MM.1S (cell line): ENCODE results near the gene TSPEAR.

Source experiments
- DNase-seq: peaks from one replicate; pipeline ENCODE4 v3.0.0-alpha.2; 2015
- H2AFZ ChIP-seq: fragments of 300-600 bp; sonication (generic); 2 replicates; pipeline ENCODE4 v1.6.0; 2016; ENCODE audit warnings: antibody characterized with exemption, low read length
- H3F3A ChIP-seq: fragments of 300-600 bp; sonication (generic); 2 replicates; pipeline ENCODE4 v1.6.1; 2016; ENCODE audit warnings: mild to moderate bottlenecking, antibody characterized with exemption, low read length, moderate library complexity, mixed read lengths; ENCODE audit not compliant: insufficient read depth
- H3K27ac ChIP-seq: fragments of 300-600 bp; sonication (generic); 2 replicates; pipeline ENCODE4 v1.5.1; 2016; ENCODE audit warnings: mild to moderate bottlenecking, low read length
- H3K27me3 ChIP-seq: fragments of 300-600 bp; sonication (generic); replicated peaks from 2 replicates; pipeline ENCODE4 v1.6.0; 2016; ENCODE audit warnings: low read length; ENCODE audit not compliant: insufficient read depth
- H3K36me3 ChIP-seq: fragments of 300-600 bp; sonication (generic); replicated peaks from 2 replicates; pipeline ENCODE4 v1.6.1; 2016; ENCODE audit warnings: mild to moderate bottlenecking, low read length, mixed read lengths; ENCODE audit not compliant: insufficient read depth
- H3K4me1 ChIP-seq: fragments of 300-600 bp; sonication (generic); 2 replicates; pipeline ENCODE4 v1.6.1; 2016; ENCODE audit warnings: low read length, mixed read lengths
- H3K4me2 ChIP-seq: fragments of 300-600 bp; sonication (generic); 2 replicates; pipeline ENCODE4 v1.6.0; 2016; ENCODE audit warnings: low read depth, low read length
- H3K4me3 ChIP-seq: fragments of 300-600 bp; sonication (generic); 2 replicates; pipeline ENCODE4 v1.5.1; 2016; ENCODE audit warnings: low read length, mixed read lengths
- H3K79me2 ChIP-seq: fragments of 300-600 bp; sonication (generic); 2 replicates; pipeline ENCODE4 v1.6.1; 2016; ENCODE audit warnings: mixed run types, low read length, mixed read lengths
- H3K9ac ChIP-seq: fragments of 300-600 bp; sonication (generic); 2 replicates; pipeline ENCODE4 v1.6.1; 2016; ENCODE audit warnings: low read length, mixed read lengths
- H3K9me2 ChIP-seq: fragments of 300-600 bp; sonication (generic); replicated peaks from 2 replicates; pipeline ENCODE4 v1.6.1; 2016; ENCODE audit warnings: mild to moderate bottlenecking, low read length, mixed read lengths; ENCODE audit not compliant: insufficient read depth
- H3K9me3 ChIP-seq: fragments of 300-600 bp; sonication (generic); replicated peaks from 2 replicates; pipeline ENCODE4 v1.6.1; 2016; ENCODE audit warnings: mild to moderate bottlenecking, low read length, mixed read lengths; ENCODE audit not compliant: insufficient read depth
- H4K20me1 ChIP-seq: fragments of 300-600 bp; sonication (generic); 2 replicates; pipeline ENCODE4 v1.6.1; 2016; ENCODE audit warnings: mild to moderate bottlenecking, low read length, moderate library complexity, mixed read lengths; ENCODE audit not compliant: insufficient read depth
- EZH2 ChIP-seq: fragments of 300-600 bp; sonication (generic); optimal IDR thresholded peaks from 2 replicates; pipeline ENCODE3; 2017; ENCODE audit warnings: low read depth, mild to moderate bottlenecking, antibody characterized with exemption, low read length, mixed read lengths
- EZH2phosphoT487 ChIP-seq: fragments of 300-600 bp; sonication (generic); IDR thresholded peaks from 2 replicates; pipeline ENCODE4 v1.6.1; 2018; ENCODE audit warnings: antibody characterized with exemption, low read length
- TF ChIP-seq, protein P1 (sequence below): fragments of 300-600 bp; sonication (generic); IDR thresholded peaks from 2 replicates; pipeline ENCODE4 v1.5.1; 2016; ENCODE audit warnings: antibody characterized with exemption, low read length, mixed read lengths

The TSPEAR gene

GRCh38 chr21:44494418-44494817 is 217.0 kb downstream of the TSPEAR start:
- Histone ChIP-seq H3K9me3 (no peaks in the 10 kb centered on the region), H4K20me1 (no peaks in the 10 kb centered on the region), H3K9me2 (no peaks in the 10 kb centered on the region), H2AFZ (no peak overlapping the region), H3K36me3 (no peaks in the 10 kb centered on the region), H3K9ac (no peak overlapping the region), H3F3A (no peaks in the 10 kb centered on the region), H3K4me3 (no peak overlapping the region), H3K79me2 (no peaks in the 10 kb centered on the region), H3K27ac (no peak overlapping the region), H3K4me2 (no peak overlapping the region), H3K27me3 (peaks cover 99% of the 10 kb centered on the region), H3K4me1 (no peaks in the 10 kb centered on the region)
- DNase-seq: no peak
- TF ChIP-seq EZH2phosphoT487: no peak

DNA sequence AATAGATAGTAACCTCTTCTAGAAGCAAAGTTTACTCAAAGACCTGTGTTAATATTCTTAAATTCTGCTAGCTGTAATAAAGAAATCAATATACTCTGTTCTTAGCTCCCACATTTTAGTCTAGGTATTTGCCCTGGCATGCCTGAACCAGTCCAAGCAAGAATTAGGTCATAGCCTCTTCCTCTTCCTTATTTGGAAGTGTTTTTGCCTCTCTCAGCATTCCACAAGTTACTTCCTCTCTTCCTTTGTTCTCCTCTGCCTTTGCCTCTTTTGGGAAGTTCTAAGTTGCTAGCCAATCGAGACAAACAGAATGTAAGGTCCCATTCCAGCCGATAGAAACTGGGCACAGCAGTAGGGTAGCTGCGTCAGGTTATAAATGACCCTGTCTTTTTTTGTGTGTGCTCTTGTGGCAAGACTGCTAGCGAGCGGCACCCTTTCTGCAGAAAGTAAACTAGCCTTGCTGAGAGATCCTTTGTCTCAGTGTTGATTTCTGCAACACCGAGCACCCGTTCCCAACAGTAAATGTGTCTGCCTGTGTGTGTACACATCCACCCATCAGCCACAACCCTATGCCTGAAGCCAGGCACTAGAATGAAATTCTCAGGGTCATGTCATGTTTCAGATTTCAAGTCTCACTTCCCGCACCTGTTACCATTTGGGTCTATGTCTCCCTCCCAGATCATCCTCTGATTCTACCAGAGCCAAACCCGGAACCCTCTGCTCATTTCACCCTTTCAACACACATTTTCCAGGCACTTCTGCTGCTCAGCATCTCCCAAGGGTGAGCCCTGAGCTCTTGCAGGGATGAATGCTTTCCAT is 218.6 kb downstream of the TSPEAR start:
- H3K4me3 ChIP-seq: no peak overlapping the region
- H3K79me2 ChIP-seq: no peaks in the 10 kb centered on the region
- peaks cover 99% of the 10 kb centered on the region for H3K27me3 ChIP-seq
- H3K4me2 ChIP-seq: no peak overlapping the region
- no peaks in the 10 kb centered on the region for H4K20me1 ChIP-seq
- no peak overlapping the region for H3K27ac ChIP-seq
- no peak overlapping the region for H3K9ac ChIP-seq
- no peaks in the 10 kb centered on the region for H3K9me2 ChIP-seq
- H2AFZ ChIP-seq: no peak overlapping the region
- TF ChIP-seq, protein P1, sequence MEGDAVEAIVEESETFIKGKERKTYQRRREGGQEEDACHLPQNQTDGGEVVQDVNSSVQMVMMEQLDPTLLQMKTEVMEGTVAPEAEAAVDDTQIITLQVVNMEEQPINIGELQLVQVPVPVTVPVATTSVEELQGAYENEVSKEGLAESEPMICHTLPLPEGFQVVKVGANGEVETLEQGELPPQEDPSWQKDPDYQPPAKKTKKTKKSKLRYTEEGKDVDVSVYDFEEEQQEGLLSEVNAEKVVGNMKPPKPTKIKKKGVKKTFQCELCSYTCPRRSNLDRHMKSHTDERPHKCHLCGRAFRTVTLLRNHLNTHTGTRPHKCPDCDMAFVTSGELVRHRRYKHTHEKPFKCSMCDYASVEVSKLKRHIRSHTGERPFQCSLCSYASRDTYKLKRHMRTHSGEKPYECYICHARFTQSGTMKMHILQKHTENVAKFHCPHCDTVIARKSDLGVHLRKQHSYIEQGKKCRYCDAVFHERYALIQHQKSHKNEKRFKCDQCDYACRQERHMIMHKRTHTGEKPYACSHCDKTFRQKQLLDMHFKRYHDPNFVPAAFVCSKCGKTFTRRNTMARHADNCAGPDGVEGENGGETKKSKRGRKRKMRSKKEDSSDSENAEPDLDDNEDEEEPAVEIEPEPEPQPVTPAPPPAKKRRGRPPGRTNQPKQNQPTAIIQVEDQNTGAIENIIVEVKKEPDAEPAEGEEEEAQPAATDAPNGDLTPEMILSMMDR: no peak
- no peak for TF ChIP-seq EZH2phosphoT487
- no peaks in the 10 kb centered on the region for H3K9me3 ChIP-seq
- DNase-seq: no peak
- no peaks in the 10 kb centered on the region for H3F3A ChIP-seq
- H3K4me1 ChIP-seq: no peaks in the 10 kb centered on the region
- no peaks in the 10 kb centered on the region for H3K36me3 ChIP-seq

GRCh38 chr21:44490816-44491215 is 220.6 kb downstream of the TSPEAR start:
- no peak overlapping the region for H3K27ac ChIP-seq
- H2AFZ ChIP-seq: no peak overlapping the region
- no peak overlapping the region for H3K9ac ChIP-seq
- H3K79me2 ChIP-seq: no peaks in the 10 kb centered on the region
- TF ChIP-seq EZH2 (no peak), EZH2phosphoT487 (no peak)
- TF ChIP-seq, protein P1: no peak
- H4K20me1 ChIP-seq: no peaks in the 10 kb centered on the region
- H3K9me2 ChIP-seq: no peaks in the 10 kb centered on the region
- H3K4me3 ChIP-seq: no peak overlapping the region
- no peaks in the 10 kb centered on the region for H3K36me3 ChIP-seq
- peaks cover 88% of the 10 kb centered on the region for H3K27me3 ChIP-seq
- H3F3A ChIP-seq: no peaks in the 10 kb centered on the region
- H3K4me2 ChIP-seq: no peak overlapping the region
- no peaks in the 10 kb centered on the region for H3K9me3 ChIP-seq
- H3K4me1 ChIP-seq: no peaks in the 10 kb centered on the region
- DNase-seq: no peak

DNA sequence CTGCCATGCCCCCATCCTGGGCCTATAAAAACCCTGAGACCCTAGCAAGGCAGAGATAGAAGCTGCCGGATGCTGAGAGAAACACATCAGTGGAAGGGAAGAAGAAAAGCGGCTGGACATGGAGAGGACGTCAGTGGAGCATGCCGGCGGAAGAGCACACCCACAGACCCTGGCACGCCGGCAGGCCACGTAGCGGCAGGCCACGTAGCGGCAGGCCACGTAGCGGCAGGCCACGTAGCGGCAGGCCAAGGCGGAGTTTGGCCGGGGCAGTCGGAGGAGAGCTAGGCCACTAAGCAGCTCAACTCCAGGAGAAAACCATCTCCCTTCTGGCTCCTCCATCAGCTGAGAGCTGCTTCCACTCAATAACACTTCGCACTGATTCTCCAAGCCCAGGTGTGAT is 221.0 kb downstream of the TSPEAR start:
- Histone ChIP-seq H3K4me3 (no peak overlapping the region), H3F3A (no peaks in the 10 kb centered on the region), H3K9ac (no peak overlapping the region), H3K9me2 (no peaks in the 10 kb centered on the region), H3K9me3 (no peaks in the 10 kb centered on the region), H3K79me2 (no peaks in the 10 kb centered on the region), H4K20me1 (no peaks in the 10 kb centered on the region), H3K27me3 (peaks cover 88% of the 10 kb centered on the region), H3K36me3 (no peaks in the 10 kb centered on the region), H2AFZ (no peak overlapping the region), H3K4me1 (no peaks in the 10 kb centered on the region), H3K27ac (no peak overlapping the region), H3K4me2 (no peak overlapping the region)
- DNase-seq: no peak
- TF ChIP-seq, protein P1: no peak
- no peak for TF ChIP-seq EZH2
- no peak for TF ChIP-seq EZH2phosphoT487
